ENCODE results near the gene CDH1. TPM values are rescaled to one million over a fixed set of nuclear protein-coding genes. Genes with fewer than 3 reads are reported as not detected.

The CDH1 gene
- 2.3 and 23.3 TPM in 2 replicates for total RNA-seq

GRCh38 chr16:68737046-68737729 is at the start of gene CDH1:
Gene CDH1 (plus strand): TSS chr16:68737292. CDS start chr16:68737416, 124 bp downstream.

GRCh38 chr16:68843482-68844210 is 106.6 kb downstream of the CDH1 start, which contains the start of gene TANGO6:
Gene TANGO6 (plus strand): TSS chr16:68843531. CDS start chr16:68843618, 87 bp downstream.

Other genes starting within 250 kb of the CDH1 start
- gene ZFP90, start 198.0 kb upstream of the CDH1 start, total RNA-seq: 23.8 and 26.2 TPM in 2 replicates
- gene CDH3, start 92.0 kb upstream of the CDH1 start, total RNA-seq: 6.4 and 24.0 TPM in 2 replicates
- 10.1 and 17.8 TPM in 2 replicates for gene TANGO6, start 106.2 kb downstream of the CDH1 start, total RNA-seq